Measurements from ENCODE around the gene HPSE2.

The HPSE2 gene

DNA sequence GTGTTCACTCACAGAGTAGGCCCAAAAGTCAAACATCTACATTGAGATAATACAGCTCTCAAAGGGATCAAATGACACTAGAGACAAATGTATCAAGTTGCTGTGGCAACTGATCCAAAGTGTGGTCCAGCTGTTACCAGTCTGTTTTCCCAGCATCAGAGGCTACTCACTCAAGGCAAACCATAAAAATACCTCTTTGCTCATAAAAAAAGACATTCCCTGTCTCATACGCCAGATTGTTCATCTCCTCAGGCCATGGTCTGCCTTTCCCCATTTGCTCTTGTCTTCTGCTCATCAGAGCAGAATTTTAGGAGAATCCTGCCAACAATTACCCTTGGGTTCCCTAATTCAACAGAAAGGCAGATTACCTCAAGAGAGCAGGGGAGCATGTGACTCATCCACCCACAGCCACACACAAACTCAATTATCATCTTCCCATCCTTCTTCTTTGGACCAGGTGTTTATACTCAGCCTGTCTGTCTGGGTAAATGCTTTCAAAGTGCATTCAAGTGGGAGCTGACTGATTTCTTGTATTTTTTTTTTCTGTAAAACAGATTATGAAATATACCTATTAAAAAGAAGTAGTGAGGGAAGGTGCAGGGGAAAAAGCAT is 562.4 kb downstream of the HPSE2 start:
- Histone ChIP-seq H3K4me3 (ENCODE audit: low read length) (no peak overlapping the region), H3K27me3 (ENCODE audit: control insufficient read depth, insufficient read depth, low read length) (no peaks in the 10 kb centered on the region), H3K9ac (ENCODE audit: low read length) (no peak overlapping the region), H3K27ac (ENCODE audit: low read depth, low read length) (no peak overlapping the region), H3K36me3 (ENCODE audit: control insufficient read depth, insufficient read depth, low read length) (no peaks in the 10 kb centered on the region), H3K4me1 (ENCODE audit: control insufficient read depth, insufficient read depth, low read length) (no peaks in the 10 kb centered on the region)

DNA sequence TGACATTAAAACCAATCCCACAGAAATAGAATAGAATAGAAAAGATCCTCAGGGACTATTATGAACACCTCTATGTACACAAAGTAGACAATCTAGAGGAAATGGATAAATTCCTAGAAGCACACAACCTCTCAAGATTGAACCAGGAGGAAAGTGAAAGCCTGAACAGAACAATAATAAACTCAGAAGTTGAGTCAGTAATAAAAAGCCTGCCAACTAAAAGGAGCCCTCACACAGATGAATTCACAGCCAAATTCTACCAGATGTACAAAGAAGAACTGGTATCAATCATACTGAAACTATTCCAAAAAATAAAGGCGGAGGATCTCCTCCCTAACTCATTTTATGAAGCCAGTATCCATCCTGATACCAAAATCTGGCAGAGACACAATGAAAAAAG is 568.6 kb downstream of the HPSE2 start:
- H3K4me1 ChIP-seq (ENCODE audit: control insufficient read depth, insufficient read depth, low read length), result no peaks in the 10 kb centered on the region
- no peak overlapping the region for H3K4me3 ChIP-seq (ENCODE audit: low read length)

DNA sequence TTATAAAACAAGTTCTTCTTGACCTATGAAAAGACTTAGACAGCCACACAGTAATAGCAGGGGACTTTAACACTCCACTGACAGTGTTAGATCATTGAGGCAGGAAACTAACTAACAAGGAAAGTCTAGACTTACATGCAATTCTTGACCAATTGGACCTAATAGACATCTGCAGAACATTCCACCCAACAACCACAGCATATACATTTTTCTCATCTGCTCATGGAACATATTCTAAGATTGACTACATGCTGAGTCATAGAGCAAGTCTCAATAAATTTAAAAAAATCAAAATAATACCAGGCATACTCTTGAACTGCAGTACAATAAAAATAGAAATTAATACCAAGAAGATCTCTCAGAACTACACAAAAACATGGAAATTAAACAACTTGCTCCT is 569.4 kb downstream of the HPSE2 start:
- no peaks in the 10 kb centered on the region for H3K27me3 ChIP-seq (ENCODE audit: control insufficient read depth, insufficient read depth, low read length)
- H3K27ac ChIP-seq (ENCODE audit: low read depth, low read length), result no peak overlapping the region
- no peaks in the 10 kb centered on the region for H3K36me3 ChIP-seq (ENCODE audit: control insufficient read depth, insufficient read depth, low read length)
- H3K9ac ChIP-seq (ENCODE audit: low read length), result no peak overlapping the region
- no peaks in the 10 kb centered on the region for H3K4me1 ChIP-seq (ENCODE audit: control insufficient read depth, insufficient read depth, low read length)
- no peak overlapping the region for H3K4me3 ChIP-seq (ENCODE audit: low read length)

More for the DNA sequence above, 568.6 kb downstream of the HPSE2 start:
- H3K27ac ChIP-seq (ENCODE audit: low read depth, low read length), result no peak overlapping the region
- H3K9ac ChIP-seq (ENCODE audit: low read length), result no peak overlapping the region
- no peaks in the 10 kb centered on the region for H3K36me3 ChIP-seq (ENCODE audit: control insufficient read depth, insufficient read depth, low read length)
- H3K27me3 ChIP-seq (ENCODE audit: control insufficient read depth, insufficient read depth, low read length), result no peaks in the 10 kb centered on the region

DNA sequence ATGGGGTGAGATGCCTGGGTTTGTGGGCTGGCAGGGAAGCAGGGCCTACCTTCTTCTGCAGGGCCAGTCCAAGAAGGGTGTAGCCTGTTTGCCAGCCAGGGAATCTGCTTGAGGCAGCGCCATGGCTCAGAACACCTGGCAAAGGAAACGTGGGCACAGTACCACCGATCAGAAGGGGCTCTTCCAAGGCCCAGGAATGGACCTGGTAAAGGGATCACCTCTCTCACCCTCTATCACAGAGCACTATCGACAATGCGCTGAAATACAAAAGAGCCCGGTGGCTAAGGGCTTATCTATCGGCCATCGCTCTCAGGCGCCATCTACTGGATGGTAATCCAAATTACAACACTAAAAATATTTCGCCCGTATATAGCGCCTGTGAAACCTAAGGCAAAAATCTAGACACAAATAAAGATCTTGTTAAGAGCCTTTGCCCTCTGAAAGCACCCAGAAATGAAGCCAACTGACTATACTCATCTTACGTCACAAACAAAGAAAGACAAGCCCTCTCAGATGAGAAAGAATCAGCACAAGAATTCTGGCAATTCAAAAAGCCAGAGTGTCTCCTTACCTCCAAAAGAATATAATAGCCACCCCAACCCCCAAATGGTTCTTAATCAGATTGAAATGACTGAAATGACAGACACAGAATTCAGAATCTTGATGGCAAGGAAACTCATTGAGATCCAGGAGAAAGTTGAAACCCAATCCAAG is 571.2 kb downstream of the HPSE2 start:
- Histone ChIP-seq H3K4me1 (ENCODE audit: control insufficient read depth, insufficient read depth, low read length) (no peaks in the 10 kb centered on the region), H3K27me3 (ENCODE audit: control insufficient read depth, insufficient read depth, low read length) (no peaks in the 10 kb centered on the region), H3K36me3 (ENCODE audit: control insufficient read depth, insufficient read depth, low read length) (no peaks in the 10 kb centered on the region), H3K4me3 (ENCODE audit: low read length) (no peak overlapping the region), H3K9ac (ENCODE audit: low read length) (no peak overlapping the region), H3K27ac (ENCODE audit: low read depth, low read length) (no peak overlapping the region)

DNA sequence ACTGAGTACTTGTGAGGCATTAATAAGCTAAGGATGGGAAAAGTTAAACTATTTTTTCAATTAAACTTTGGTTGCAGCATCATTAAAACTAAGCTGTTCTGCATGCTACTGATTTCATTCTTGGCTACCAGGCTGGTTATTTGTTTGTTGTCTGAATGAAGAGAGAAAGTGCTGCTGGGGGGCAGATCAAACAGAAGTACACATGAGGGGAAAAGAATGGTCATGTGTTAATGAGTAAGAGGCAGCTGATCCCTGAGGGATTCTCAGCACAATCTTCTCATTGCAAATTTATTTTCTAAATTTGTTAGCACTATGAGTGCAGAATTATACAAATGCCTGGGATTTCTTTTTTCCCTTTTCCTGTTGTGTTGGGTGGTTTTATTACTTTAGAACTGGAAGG is 575.7 kb downstream of the HPSE2 start:
- H3K9ac ChIP-seq (ENCODE audit: low read length), result no peak overlapping the region
- H3K27me3 ChIP-seq (ENCODE audit: control insufficient read depth, insufficient read depth, low read length), result no peaks in the 10 kb centered on the region
- no peak overlapping the region for H3K4me3 ChIP-seq (ENCODE audit: low read length)
- H3K4me1 ChIP-seq (ENCODE audit: control insufficient read depth, insufficient read depth, low read length), result no peaks in the 10 kb centered on the region
- no peaks in the 10 kb centered on the region for H3K36me3 ChIP-seq (ENCODE audit: control insufficient read depth, insufficient read depth, low read length)
- no peak overlapping the region for H3K27ac ChIP-seq (ENCODE audit: low read depth, low read length)

DNA sequence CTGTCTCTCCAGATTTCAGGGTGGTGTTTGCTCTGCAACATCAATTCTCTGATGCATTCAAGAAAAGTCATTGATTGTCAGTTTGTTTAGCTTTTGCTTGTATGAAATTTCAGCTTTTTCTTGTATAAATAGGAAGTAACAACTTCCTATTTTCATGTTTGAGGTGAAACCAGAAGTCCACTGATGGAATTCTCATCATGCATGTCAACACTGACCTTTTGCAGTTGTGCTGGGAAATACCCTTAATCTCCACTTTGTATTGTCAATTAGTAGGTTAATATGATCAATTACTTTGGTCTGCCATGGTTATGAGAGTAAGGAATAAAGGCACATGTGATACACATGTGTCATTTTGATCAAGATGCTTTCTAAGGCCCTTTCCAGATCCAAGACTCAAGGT is 580.2 kb downstream of the HPSE2 start:
- Histone ChIP-seq H3K9ac (ENCODE audit: low read length) (no peak overlapping the region), H3K4me3 (ENCODE audit: low read length) (no peak overlapping the region), H3K36me3 (ENCODE audit: control insufficient read depth, insufficient read depth, low read length) (no peaks in the 10 kb centered on the region), H3K4me1 (ENCODE audit: control insufficient read depth, insufficient read depth, low read length) (no peaks in the 10 kb centered on the region), H3K27ac (ENCODE audit: low read depth, low read length) (no peak overlapping the region), H3K27me3 (ENCODE audit: control insufficient read depth, insufficient read depth, low read length) (no peaks in the 10 kb centered on the region)

DNA sequence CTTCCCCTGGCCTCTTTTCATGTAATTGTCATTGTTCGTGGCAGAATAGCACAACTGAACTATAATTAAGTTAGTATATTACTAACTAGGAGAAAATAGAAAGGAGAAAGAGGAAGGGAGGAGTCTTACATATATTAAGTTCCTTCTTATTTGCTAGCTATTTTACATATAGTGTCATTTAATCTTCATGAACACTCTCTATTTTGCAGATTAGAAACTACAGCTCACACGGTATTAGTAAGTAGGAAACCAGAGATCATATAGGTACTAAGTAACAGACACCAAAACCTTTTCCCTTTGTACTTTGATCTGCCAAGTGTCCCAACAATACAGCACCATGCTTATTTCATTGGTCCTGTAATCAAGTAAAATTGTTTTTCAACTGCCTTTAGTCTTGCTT is 586.5 kb downstream of the HPSE2 start:
- no peak overlapping the region for H3K9ac ChIP-seq (ENCODE audit: low read length)
- H3K4me1 ChIP-seq (ENCODE audit: control insufficient read depth, insufficient read depth, low read length), result no peaks in the 10 kb centered on the region
- no peaks in the 10 kb centered on the region for H3K36me3 ChIP-seq (ENCODE audit: control insufficient read depth, insufficient read depth, low read length)
- H3K27ac ChIP-seq (ENCODE audit: low read depth, low read length), result no peak overlapping the region
- no peaks in the 10 kb centered on the region for H3K27me3 ChIP-seq (ENCODE audit: control insufficient read depth, insufficient read depth, low read length)
- no peak overlapping the region for H3K4me3 ChIP-seq (ENCODE audit: low read length)

DNA sequence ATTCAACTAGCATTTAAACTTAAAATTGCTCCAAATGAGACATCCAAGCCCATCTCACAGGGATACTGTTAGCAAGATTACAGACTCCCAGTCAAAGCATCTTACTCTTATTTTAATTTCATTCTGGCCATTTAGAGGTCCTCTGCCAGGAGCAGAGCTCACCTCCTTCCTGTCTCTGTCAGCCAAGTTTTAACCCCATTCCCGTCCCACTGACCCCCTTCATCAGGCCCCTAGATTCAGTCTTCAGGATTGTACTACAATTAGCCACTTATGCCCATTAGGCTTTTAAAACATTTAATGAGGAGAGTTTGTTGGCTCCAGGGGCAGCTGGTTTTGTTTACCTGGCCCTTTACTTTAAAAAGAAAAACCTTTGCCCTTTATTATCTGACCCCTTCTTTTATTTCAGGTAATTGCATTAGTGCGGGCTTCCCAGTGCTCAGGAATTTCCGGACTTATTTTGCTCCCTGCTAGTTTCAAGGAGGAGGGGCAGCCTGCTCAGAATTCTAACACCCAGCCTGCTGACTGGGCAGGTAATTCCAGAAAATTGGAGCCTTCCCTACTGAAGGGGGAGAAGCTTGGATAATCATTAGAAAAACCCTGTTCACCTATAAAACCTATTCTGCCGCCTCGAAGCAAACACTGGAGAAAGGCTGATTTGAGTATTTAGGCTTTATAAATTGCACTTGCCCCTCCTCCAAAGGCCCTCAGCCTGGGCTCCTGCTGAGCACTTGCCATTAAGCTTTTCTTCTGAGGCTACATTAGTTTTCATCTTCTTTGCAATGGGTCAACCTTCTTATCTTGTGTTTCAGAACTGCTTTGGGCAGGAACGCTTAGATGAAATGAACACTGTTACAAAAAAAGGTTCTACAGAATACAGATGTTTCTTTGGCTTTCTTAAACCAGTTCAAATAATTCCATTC is 588.4 kb downstream of the HPSE2 start:
- Histone ChIP-seq H3K4me1 (ENCODE audit: control insufficient read depth, insufficient read depth, low read length) (no peaks in the 10 kb centered on the region), H3K9ac (ENCODE audit: low read length) (no peak overlapping the region), H3K27ac (ENCODE audit: low read depth, low read length) (no peak overlapping the region), H3K27me3 (ENCODE audit: control insufficient read depth, insufficient read depth, low read length) (no peaks in the 10 kb centered on the region), H3K36me3 (ENCODE audit: control insufficient read depth, insufficient read depth, low read length) (no peaks in the 10 kb centered on the region), H3K4me3 (ENCODE audit: low read length) (no peak overlapping the region)

DNA sequence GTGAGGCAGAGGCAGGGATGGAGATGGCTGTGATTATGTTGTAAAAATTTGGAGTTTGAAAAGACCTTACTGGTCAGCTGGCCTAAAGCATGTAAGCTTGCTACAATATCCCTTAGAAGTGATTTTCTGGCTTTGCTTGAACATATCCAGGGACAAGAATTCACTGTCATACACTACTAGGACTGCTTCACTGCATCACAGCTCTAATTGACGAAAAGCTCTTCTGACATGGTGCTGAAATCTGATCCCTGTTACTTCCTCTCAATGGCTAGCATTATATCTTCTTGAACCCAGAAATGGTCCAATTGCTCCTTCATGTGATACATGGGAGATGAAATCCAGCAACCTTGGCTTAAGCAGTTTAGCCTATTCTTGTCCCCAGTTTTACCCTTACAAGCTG is 591.2 kb downstream of the HPSE2 start:
- Histone ChIP-seq H3K36me3 (ENCODE audit: control insufficient read depth, insufficient read depth, low read length) (no peaks in the 10 kb centered on the region), H3K4me3 (ENCODE audit: low read length) (no peak overlapping the region), H3K27me3 (ENCODE audit: control insufficient read depth, insufficient read depth, low read length) (no peaks in the 10 kb centered on the region), H3K4me1 (ENCODE audit: control insufficient read depth, insufficient read depth, low read length) (no peaks in the 10 kb centered on the region), H3K9ac (ENCODE audit: low read length) (no peak overlapping the region), H3K27ac (ENCODE audit: low read depth, low read length) (no peak overlapping the region)

DNA sequence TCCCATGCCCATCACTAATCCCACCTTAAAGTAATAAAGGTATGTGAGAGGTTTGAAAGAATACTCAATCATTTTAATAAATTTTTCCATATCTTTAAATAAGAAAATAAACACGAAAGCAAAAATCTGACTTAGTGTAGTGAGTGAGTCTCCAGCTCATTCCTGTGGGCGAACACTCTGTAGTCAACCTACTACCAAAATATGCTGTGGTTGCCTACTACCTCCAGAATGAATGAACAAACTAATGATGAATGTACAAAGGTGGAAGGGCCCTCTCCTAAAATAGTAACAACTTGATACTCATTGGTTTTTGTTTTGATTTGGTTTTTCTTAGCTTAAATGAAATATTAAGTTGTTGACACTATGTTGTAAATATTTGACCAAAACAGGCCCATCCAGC is 593.4 kb downstream of the HPSE2 start:
- H3K36me3 ChIP-seq (ENCODE audit: control insufficient read depth, insufficient read depth, low read length), result no peaks in the 10 kb centered on the region

DNA sequence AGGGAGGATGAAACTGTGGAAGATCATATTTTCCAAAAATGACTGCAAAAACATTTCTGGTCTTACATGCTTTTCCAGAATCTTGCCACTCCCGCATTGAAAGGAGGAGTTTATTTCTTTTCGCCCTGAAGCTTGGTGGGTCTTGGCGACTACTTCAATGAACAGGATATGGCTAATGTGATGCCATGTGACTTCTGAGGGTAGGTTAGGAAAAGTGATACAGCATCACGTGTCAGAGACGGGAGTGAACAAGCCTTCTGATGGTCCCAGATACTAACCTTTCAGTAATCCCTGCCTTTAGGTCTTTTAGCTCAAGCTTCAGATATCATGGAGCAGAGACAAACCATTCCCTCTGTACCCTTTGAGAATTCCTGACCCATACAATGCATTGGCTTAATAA is 596.7 kb downstream of the HPSE2 start:
- H3K4me3 ChIP-seq (ENCODE audit: low read length), result no peak overlapping the region
- H3K27ac ChIP-seq (ENCODE audit: low read depth, low read length), result no peak overlapping the region
- H3K4me1 ChIP-seq (ENCODE audit: control insufficient read depth, insufficient read depth, low read length), result no peaks in the 10 kb centered on the region
- H3K27me3 ChIP-seq (ENCODE audit: control insufficient read depth, insufficient read depth, low read length), result no peaks in the 10 kb centered on the region
- H3K36me3 ChIP-seq (ENCODE audit: control insufficient read depth, insufficient read depth, low read length), result no peaks in the 10 kb centered on the region
- H3K9ac ChIP-seq (ENCODE audit: low read length), result no peak overlapping the region

More for the DNA sequence above, 593.4 kb downstream of the HPSE2 start:
- H3K27me3 ChIP-seq (ENCODE audit: control insufficient read depth, insufficient read depth, low read length), result no peaks in the 10 kb centered on the region
- no peaks in the 10 kb centered on the region for H3K4me1 ChIP-seq (ENCODE audit: control insufficient read depth, insufficient read depth, low read length)
- H3K9ac ChIP-seq (ENCODE audit: low read length), result no peak overlapping the region
- no peak overlapping the region for H3K27ac ChIP-seq (ENCODE audit: low read depth, low read length)
- no peak overlapping the region for H3K4me3 ChIP-seq (ENCODE audit: low read length)

DNA sequence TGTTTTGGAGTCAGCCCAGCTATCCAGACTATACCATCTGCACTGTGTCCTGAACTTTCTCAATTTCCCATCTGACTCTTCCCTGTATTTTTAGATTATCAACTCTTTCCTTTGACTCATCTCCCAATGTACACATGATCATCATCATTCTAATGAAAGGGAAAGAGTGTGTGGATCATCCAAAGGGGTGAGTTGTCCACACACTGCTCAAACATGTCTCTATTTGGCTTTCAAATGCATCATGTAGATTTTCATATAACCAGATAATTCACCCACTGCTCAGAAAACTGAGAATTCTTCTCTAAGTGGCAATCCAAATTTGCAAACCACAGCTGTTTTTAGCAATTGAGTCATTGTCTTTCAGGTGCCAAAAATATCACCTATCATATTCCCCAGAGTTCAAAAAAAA is 598.7 kb downstream of the HPSE2 start:
- Histone ChIP-seq H3K27ac (ENCODE audit: low read depth, low read length) (no peak overlapping the region), H3K36me3 (ENCODE audit: control insufficient read depth, insufficient read depth, low read length) (no peaks in the 10 kb centered on the region), H3K4me1 (ENCODE audit: control insufficient read depth, insufficient read depth, low read length) (no peaks in the 10 kb centered on the region), H3K27me3 (ENCODE audit: control insufficient read depth, insufficient read depth, low read length) (no peaks in the 10 kb centered on the region), H3K4me3 (ENCODE audit: low read length) (no peak overlapping the region), H3K9ac (ENCODE audit: low read length) (no peak overlapping the region)
